H9 (cell line): ENCODE results near the gene FHOD3. TPM values are rescaled to one million over a fixed set of nuclear protein-coding genes. Genes with fewer than 3 reads are reported as not detected.

Experiments
- DNase-seq: peaks from one replicate; pipeline ENCODE4 v3.0.0-alpha.2; 2017
- H2AFZ ChIP-seq: one replicate; pipeline ENCODE4 v1.6.1; 2013; ENCODE audit warnings: mild to moderate bottlenecking, low read length, control low read depth, moderate library complexity
- H2AK5ac ChIP-seq: 2 replicates; pipeline ENCODE4 v1.6.1; 2013; ENCODE audit warnings: low read length, control low read depth, mixed read lengths; ENCODE audit not compliant: insufficient read length
- H2BK120ac ChIP-seq: one replicate; pipeline ENCODE4 v1.6.1; 2013; ENCODE audit warnings: low read depth, mild to moderate bottlenecking, low read length, control low read depth, inconsistent platforms; ENCODE audit not compliant: poor library complexity, severe bottlenecking
- H2BK12ac ChIP-seq: 2 replicates; pipeline ENCODE4 v1.6.1; 2013; ENCODE audit warnings: low read length, control low read depth, mixed read lengths, low read depth; ENCODE audit not compliant: insufficient read length
- H2BK15ac ChIP-seq: 2 replicates; pipeline ENCODE4 v1.6.1; 2013; ENCODE audit warnings: low read depth, low read length, control low read depth
- H2BK20ac ChIP-seq: one replicate; pipeline ENCODE4 v1.6.1; 2013; ENCODE audit warnings: low read depth, mild to moderate bottlenecking, low read length, control low read depth, inconsistent platforms; ENCODE audit not compliant: poor library complexity, severe bottlenecking
- H2BK5ac ChIP-seq: 2 replicates; pipeline ENCODE4 v1.6.1; 2013; ENCODE audit warnings: low read length, control low read depth, mixed read lengths; ENCODE audit not compliant: insufficient read length
- H3K14ac ChIP-seq: 2 replicates; pipeline ENCODE4 v1.6.1; 2013; ENCODE audit warnings: low read length, control low read depth; ENCODE audit not compliant: insufficient read depth
- H3K18ac ChIP-seq: 2 replicates; pipeline ENCODE4 v1.6.1; 2013; ENCODE audit warnings: low read depth, mild to moderate bottlenecking, mixed read lengths, low read length, control low read depth; ENCODE audit not compliant: insufficient read length
- H3K23ac ChIP-seq: 2 replicates; pipeline ENCODE4 v1.6.1; 2013; ENCODE audit warnings: low read length, control low read depth, mixed read lengths, low read depth; ENCODE audit not compliant: insufficient read length
- H3K23me2 ChIP-seq: 2 replicates; pipeline ENCODE4 v1.6.1; 2013; ENCODE audit warnings: low read depth, mild to moderate bottlenecking, mixed read lengths, low read length, control low read depth; ENCODE audit not compliant: insufficient read length, poor library complexity, severe bottlenecking
- H3K27ac ChIP-seq: 2 replicates; pipeline ENCODE4 v1.5.1; 2013; ENCODE audit warnings: low read length, control low read depth, mixed read lengths, low read depth; ENCODE audit not compliant: insufficient read length
- H3K27me3 ChIP-seq: 2 replicates; pipeline ENCODE4 v1.6.1; 2013; ENCODE audit warnings: low read length, control low read depth, inconsistent platforms; ENCODE audit not compliant: insufficient read depth
- H3K4ac ChIP-seq: 2 replicates; pipeline ENCODE4 v1.6.1; 2013; ENCODE audit warnings: low read depth, mild to moderate bottlenecking, control low read depth, inconsistent platforms, low read length, moderate library complexity
- H3K4me1 ChIP-seq: 2 replicates; pipeline ENCODE4 v1.6.1; 2013; ENCODE audit warnings: low read length, control low read depth, inconsistent platforms; ENCODE audit not compliant: insufficient read depth
- H3K4me2 ChIP-seq: 2 replicates; pipeline ENCODE4 v1.6.1; 2013; ENCODE audit warnings: low read length, control low read depth, mixed read lengths; ENCODE audit not compliant: insufficient read length, insufficient read depth
- H3K56ac ChIP-seq: 2 replicates; pipeline ENCODE4 v1.6.1; 2013; ENCODE audit warnings: low read depth, mild to moderate bottlenecking, mixed read lengths, low read length, control low read depth; ENCODE audit not compliant: insufficient read length
- H3K79me1 ChIP-seq: 2 replicates; pipeline ENCODE4 v1.6.1; 2013; ENCODE audit warnings: low read depth, mild to moderate bottlenecking, moderate library complexity, low read length, control low read depth, inconsistent platforms; ENCODE audit not compliant: insufficient read depth, poor library complexity, severe bottlenecking
- H3K79me2 ChIP-seq: 2 replicates; pipeline ENCODE4 v1.6.1; 2013; ENCODE audit warnings: low read length, control low read depth, inconsistent platforms; ENCODE audit not compliant: insufficient read depth
- H3K9ac ChIP-seq: 2 replicates; pipeline ENCODE4 v1.6.1; 2013; ENCODE audit warnings: low read length, control low read depth, mixed read lengths; ENCODE audit not compliant: insufficient read length; ENCODE audit errors: extremely low read depth
- H3K9me3 ChIP-seq: one replicate; pipeline ENCODE4 v1.6.1; 2013; ENCODE audit warnings: low read depth, low read length, inconsistent platforms; ENCODE audit not compliant: control insufficient read depth
- H3T11ph ChIP-seq: one replicate; pipeline ENCODE4 v1.6.1; 2013; ENCODE audit warnings: mild to moderate bottlenecking, low read length, control low read depth, inconsistent platforms
- H4K20me1 ChIP-seq: one replicate; pipeline ENCODE4 v1.6.1; 2013; ENCODE audit not compliant: control insufficient read depth, insufficient read length, insufficient read depth
- H4K5ac ChIP-seq: 2 replicates; pipeline ENCODE4 v1.6.1; 2013; ENCODE audit warnings: low read depth, mild to moderate bottlenecking, mixed read lengths, low read length, control low read depth; ENCODE audit not compliant: insufficient read length
- H4K8ac ChIP-seq: replicated peaks from 2 replicates; pipeline ENCODE4 v1.6.1; 2013; ENCODE audit warnings: low read length, control low read depth, mixed read lengths, low read depth; ENCODE audit not compliant: insufficient read length
- H4K91ac ChIP-seq: 2 replicates; pipeline ENCODE4 v1.6.1; 2013; ENCODE audit warnings: low read depth, mild to moderate bottlenecking, moderate library complexity, mixed read lengths, low read length, control low read depth; ENCODE audit not compliant: insufficient read length
- H3K27ac Mint-ChIP-seq, 3 experiments: 2 replicates in 2 of 3; 3 replicates in 1 of 3; pipeline ENCODE4 v1.8.0; 2020 to 2021; ENCODE audit warnings: mixed read lengths in 3 of 3, mild to moderate bottlenecking in 1 of 3, moderate library complexity in 1 of 3
- H3K27me3 Mint-ChIP-seq: 2 replicates; pipeline ENCODE4 v1.8.0; 2021; ENCODE audit warnings: low read depth, mild to moderate bottlenecking, moderate library complexity, mixed read lengths
- H3K36me3 Mint-ChIP-seq, 3 experiments: 2 replicates in 2 of 3; 3 replicates in 1 of 3; pipeline ENCODE4 v1.8.0; 2020 to 2021; ENCODE audit warnings: low read depth in 3 of 3, mixed read lengths in 3 of 3; ENCODE audit not compliant: insufficient read depth in 1 of 3
- H3K4me1 Mint-ChIP-seq, 2 experiments: 2 replicates each; pipeline ENCODE4 v1.8.0; 2020; ENCODE audit warnings: mixed read lengths in 2 of 2
- H3K4me3 Mint-ChIP-seq, 2 experiments: 2 replicates in 1 of 2; 3 replicates in 1 of 2; pipeline ENCODE4 v1.8.0; 2020 to 2021; ENCODE audit warnings: mild to moderate bottlenecking in 2 of 2, mixed read lengths in 2 of 2, moderate library complexity in 1 of 2
- H3K9me3 Mint-ChIP-seq, 2 experiments: 2 replicates in 1 of 2; 3 replicates in 1 of 2; pipeline ENCODE4 v1.8.0; 2020; ENCODE audit warnings: mild to moderate bottlenecking in 2 of 2, mixed read lengths in 2 of 2, moderate library complexity in 1 of 2
- WGBS: extraction: QIAGEN DNeasy Blood & Tissue Kit; methylation state at CpG from one replicate; pipeline ENCODE4 v1.1.7; 2013; ENCODE audit warnings: missing lambda C conversion rate, low lambda C conversion rate, mixed read lengths; ENCODE audit not compliant: insufficient read length; ENCODE audit errors: extremely low coverage; 5-methylcytosine and 5-hydroxymethylcytosine counted together
- total RNA-seq: library from RNA; stranded (reverse); gene quantifications from 2 replicates; pipeline ENCODE4 v1.2.1, GENCODE V29; 2021
- TF ChIP-seq, protein P1 (sequence below): fragments of 200-600 bp; sonication (generic); conservative IDR thresholded peaks from 3 replicates; pipeline ENCODE4 v1.8.0; 2021; ENCODE audit warnings: antibody characterized with exemption, mild to moderate bottlenecking

FHOD3 gene
- total RNA-seq, 1 experiment from 2014 or later, result 8.0 TPM

DNA sequence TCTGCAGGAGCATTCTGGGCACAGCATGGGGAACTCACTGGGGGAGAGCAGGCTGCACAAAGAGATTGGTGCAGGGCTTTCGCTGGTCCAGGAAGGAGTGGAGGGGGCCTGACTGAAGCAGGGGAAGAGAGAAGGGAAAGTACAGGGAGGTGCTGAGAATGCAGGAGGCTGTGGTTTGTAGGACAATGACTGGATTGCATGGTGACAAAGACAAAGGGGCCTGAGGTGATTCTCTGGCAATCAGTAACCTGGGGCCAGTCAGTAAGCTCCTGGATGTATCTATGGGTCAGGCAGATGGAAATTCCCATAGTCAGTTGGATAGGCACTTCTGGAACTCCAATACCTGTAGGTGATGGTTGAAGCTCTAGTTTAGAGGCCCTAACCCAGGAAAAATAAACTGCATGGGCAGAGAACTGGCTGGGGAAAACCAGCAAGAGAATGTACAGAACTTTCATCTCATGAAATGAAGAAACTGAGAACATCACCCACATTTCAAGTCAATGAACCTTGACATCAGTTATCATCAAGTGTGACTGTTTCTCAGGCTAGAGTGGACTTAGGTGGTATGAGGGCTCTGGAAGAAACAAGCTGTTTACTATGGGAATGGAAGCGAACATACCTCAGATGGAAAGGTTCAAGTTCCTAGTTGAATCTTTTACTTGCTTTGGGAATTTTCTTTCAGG, 338.0 kb downstream of the FHOD3 start:
- no peaks in the 10 kb centered on the region for H3K9me3 Mint-ChIP-seq

More for the DNA sequence above, 338.0 kb downstream of the FHOD3 start:
- Histone ChIP-seq H3K27me3 (no peaks in the 10 kb centered on the region), H4K20me1 (no peaks in the 10 kb centered on the region), H3K4ac (no peak overlapping the region), H2BK5ac (no peak overlapping the region), H3K79me1 (no peaks in the 10 kb centered on the region), H3K9me3 (no peaks in the 10 kb centered on the region), H3K23me2 (no peaks in the 10 kb centered on the region), H4K5ac (no peak overlapping the region), H2AK5ac (no peak overlapping the region), H2AFZ (no peak overlapping the region), H4K8ac (no peak overlapping the region), H3K9ac (no peak overlapping the region), H3T11ph (no peak overlapping the region), H2BK15ac (no peak overlapping the region), H3K4me1 (peaks cover 10% of the 10 kb centered on the region), H4K91ac (no peak overlapping the region), H3K4me2 (no peak overlapping the region), H3K79me2 (no peaks in the 10 kb centered on the region), H2BK12ac (no peak overlapping the region), H3K18ac (no peak overlapping the region), H3K56ac (no peak overlapping the region), H2BK20ac (no peak overlapping the region), H3K14ac (no peak overlapping the region), H3K27ac (no peak overlapping the region), H3K23ac (no peak overlapping the region), H2BK120ac (no peak overlapping the region)
- TF ChIP-seq, protein P1, sequence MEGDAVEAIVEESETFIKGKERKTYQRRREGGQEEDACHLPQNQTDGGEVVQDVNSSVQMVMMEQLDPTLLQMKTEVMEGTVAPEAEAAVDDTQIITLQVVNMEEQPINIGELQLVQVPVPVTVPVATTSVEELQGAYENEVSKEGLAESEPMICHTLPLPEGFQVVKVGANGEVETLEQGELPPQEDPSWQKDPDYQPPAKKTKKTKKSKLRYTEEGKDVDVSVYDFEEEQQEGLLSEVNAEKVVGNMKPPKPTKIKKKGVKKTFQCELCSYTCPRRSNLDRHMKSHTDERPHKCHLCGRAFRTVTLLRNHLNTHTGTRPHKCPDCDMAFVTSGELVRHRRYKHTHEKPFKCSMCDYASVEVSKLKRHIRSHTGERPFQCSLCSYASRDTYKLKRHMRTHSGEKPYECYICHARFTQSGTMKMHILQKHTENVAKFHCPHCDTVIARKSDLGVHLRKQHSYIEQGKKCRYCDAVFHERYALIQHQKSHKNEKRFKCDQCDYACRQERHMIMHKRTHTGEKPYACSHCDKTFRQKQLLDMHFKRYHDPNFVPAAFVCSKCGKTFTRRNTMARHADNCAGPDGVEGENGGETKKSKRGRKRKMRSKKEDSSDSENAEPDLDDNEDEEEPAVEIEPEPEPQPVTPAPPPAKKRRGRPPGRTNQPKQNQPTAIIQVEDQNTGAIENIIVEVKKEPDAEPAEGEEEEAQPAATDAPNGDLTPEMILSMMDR, result no peak
- WGBS, result no CpG with 5 or more reads among the region's 2 CpGs
- DNase-seq, result no peak
- Mint-ChIP-seq H3K27me3 (no peaks in the 10 kb centered on the region), H3K4me1 (peaks cover 19 to 22% of the 10 kb centered on the region in 2 experiments), H3K36me3 (peaks cover 0 to 3% (median 0%) of the 10 kb centered on the region in 3 experiments; a peak in 1 of 7 replicates), H3K4me3 (no peak overlapping the region), H3K27ac (peak overlapping the region; percentile 24 to 72 (median 34); a peak in 5 of 7 replicates)
